Central memory CD8-positive, alpha-beta T cell (primary cell): ENCODE measurements around the gene SNAI3.
A peak's percentile ranks its signal among the peaks of the same experiment; 100 is the strongest.

Experiments used
- ATAC-seq: fragments of 150-1000 bp; cut with Tn5 transposase; replicated peaks from 2 replicates; pipeline ENCODE4 v1.10.0; 2022; ENCODE audit warnings: mild to moderate bottlenecking, moderate FRiP score, moderate number of reproducible peaks; ENCODE audit not compliant: poor library complexity, severe bottlenecking; ENCODE audit errors: extremely low read depth
- DNase-seq, 2 donors: peaks; one replicate each; pipeline ENCODE4 v3.0.0; 2021; ENCODE audit warnings: low spot score in 2 of 2
- H3K27ac Mint-ChIP-seq: one replicate; pipeline ENCODE4 v1.8.0; 2022; ENCODE audit warnings: low read depth, mild to moderate bottlenecking, moderate library complexity, mixed read lengths
- H3K27me3 Mint-ChIP-seq: one replicate; pipeline ENCODE4 v1.8.0; 2022; ENCODE audit warnings: mixed read lengths
- H3K36me3 Mint-ChIP-seq: one replicate; pipeline ENCODE4 v1.8.0; 2022; ENCODE audit warnings: mild to moderate bottlenecking, moderate library complexity, mixed read lengths; ENCODE audit not compliant: insufficient read depth
- H3K4me1 Mint-ChIP-seq: one replicate; pipeline ENCODE4 v1.8.0; 2022; ENCODE audit warnings: mixed read lengths
- H3K4me3 Mint-ChIP-seq: one replicate; pipeline ENCODE4 v1.8.0; 2022; ENCODE audit warnings: mild to moderate bottlenecking, moderate library complexity, mixed read lengths
- H3K9me3 Mint-ChIP-seq: one replicate; pipeline ENCODE4 v1.8.0; 2022; ENCODE audit warnings: mixed read lengths

The SNAI3 gene

DNA sequence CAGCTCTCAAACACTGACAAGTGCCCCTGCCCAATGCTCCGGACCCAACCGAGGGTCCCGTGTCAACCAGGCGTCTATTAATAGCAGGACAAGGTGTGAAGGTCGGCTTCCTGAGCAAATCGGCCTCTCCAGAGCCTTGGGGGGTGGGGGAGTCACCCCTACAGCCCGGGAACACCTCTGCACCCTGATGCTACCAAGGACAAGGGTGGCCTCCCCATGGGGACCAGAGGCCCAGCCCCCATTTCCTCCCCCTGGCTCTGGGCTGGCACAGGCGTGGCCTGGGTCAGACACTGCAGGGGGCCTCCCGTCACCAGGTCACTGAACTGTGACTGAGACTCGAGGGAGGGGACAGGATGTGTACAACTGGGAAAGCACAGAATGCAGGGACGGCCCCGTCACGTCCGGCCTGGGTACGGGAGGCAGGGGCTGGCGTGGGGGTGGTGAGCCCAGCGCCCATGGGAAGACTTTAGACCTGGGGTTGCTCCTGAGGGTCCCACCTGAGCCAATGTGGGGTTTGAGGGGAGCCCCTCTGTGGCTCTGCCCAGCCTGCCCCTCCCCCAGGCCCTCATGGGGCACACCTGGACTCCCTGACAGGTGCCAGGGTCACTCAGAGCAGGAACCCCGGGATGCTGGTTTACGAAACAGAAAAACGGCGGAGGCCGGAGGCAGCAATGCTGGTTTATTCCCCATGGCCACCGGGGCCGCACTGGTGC lies 34.9 kb downstream of the SNAI3 start:
- Mint-ChIP-seq H3K4me3 (peak overlapping the region; percentile 87), H3K27me3 (no peaks in the 10 kb centered on the region), H3K36me3 (peaks cover 21% of the 10 kb centered on the region), H3K27ac (peak overlapping the region; percentile 92), H3K9me3 (no peaks in the 10 kb centered on the region), H3K4me1 (peaks cover 14% of the 10 kb centered on the region)
- DNase-seq (peak; percentile 56 to 75), ATAC-seq (peak; percentile 79)

DNA sequence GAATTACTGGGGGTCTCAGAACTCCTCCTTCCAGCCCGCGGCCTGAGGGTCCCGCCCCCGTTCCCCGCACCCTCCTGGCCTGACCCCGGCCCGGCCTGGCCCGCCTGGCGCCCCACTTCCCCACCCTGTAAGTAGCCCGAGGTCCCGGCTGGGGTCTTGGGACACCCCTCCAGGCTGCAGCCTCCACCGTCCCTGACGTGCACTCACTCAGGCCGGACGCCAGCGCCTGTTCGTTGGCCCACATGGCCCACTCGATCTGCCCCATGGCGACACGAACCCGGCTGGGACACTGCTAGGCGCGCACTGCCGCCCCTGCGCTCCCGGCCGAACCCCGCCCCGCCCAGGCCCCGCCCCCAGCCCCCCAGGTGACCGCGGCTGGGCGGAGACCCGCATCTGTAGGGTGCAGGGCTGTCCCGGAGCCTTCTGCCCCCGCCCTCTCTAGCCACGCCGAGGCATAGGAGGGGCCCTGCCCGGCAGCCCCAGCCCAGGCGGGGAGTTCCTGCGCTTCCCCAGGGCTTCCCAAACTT lies 35.5 kb downstream of the SNAI3 start, which contains the start of gene CYBA:
Gene CYBA (minus strand): TSS at position 305 of the 527 bp plus-strand sequence. CDS start 40 bp downstream, at position 265.
- Mint-ChIP-seq H3K27ac (peak within 1 kb of the TSS; percentile 92), H3K9me3 (no peaks in the 10 kb centered on the region), H3K4me1 (peaks cover 14% of the 10 kb centered on the region), H3K36me3 (peaks cover 25% of the 10 kb centered on the region), H3K4me3 (peak within 1 kb of the TSS; percentile 87), H3K27me3 (no peaks in the 10 kb centered on the region)
- peak; percentile 88 for ATAC-seq
- DNase-seq: peak; percentile 77 to 84

DNA sequence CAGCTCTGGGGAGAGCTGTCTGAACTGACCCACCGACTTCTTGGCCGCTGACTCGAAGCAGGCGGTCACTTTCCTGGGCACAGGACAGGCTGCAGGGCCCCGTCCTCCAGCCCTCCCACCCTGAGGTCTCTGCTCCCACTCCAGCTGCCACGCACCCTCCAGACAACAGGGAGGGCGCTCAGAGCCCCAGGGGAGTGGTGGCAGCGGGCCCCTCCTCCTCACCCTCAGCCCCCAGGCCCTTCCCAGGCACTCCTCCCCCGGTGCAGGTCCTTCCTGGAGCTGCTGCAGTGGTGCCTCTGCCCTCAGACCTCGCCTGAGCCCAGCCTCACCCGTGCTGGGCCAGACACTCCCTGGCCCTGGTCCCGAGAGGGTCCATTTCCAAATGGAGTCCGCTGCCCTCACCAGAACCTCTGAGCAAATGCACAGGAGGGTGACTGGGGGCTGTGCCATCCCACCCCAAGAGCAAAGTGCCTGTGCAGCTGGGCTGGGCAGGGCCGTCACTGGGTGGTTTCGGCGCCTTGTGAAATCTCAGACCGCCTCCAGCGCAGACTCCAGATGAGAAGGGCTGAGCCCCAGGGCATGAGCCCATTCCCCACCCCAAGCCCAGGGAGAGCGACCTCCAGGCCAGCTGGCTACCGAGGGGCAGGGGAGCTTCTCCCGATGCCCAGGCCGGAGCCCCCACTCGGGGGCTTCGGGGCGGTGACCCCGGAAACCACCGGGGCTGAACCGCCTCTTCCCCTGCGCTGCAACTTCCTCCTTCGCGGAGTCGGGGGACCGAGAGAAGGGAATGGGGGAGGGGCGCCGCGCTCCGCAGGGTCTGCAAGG lies 36.2 kb downstream of the SNAI3 start:
- peaks cover 29% of the 10 kb centered on the region for H3K36me3 Mint-ChIP-seq
- no peaks in the 10 kb centered on the region for H3K27me3 Mint-ChIP-seq
- DNase-seq (peak in 1 of 2 donors; percentile 35), ATAC-seq (no peak)
- H3K27ac Mint-ChIP-seq: peak overlapping the region; percentile 92
- no peaks in the 10 kb centered on the region for H3K9me3 Mint-ChIP-seq
- peaks cover 17% of the 10 kb centered on the region for H3K4me1 Mint-ChIP-seq
- H3K4me3 Mint-ChIP-seq: peak overlapping the region; percentile 87

DNA sequence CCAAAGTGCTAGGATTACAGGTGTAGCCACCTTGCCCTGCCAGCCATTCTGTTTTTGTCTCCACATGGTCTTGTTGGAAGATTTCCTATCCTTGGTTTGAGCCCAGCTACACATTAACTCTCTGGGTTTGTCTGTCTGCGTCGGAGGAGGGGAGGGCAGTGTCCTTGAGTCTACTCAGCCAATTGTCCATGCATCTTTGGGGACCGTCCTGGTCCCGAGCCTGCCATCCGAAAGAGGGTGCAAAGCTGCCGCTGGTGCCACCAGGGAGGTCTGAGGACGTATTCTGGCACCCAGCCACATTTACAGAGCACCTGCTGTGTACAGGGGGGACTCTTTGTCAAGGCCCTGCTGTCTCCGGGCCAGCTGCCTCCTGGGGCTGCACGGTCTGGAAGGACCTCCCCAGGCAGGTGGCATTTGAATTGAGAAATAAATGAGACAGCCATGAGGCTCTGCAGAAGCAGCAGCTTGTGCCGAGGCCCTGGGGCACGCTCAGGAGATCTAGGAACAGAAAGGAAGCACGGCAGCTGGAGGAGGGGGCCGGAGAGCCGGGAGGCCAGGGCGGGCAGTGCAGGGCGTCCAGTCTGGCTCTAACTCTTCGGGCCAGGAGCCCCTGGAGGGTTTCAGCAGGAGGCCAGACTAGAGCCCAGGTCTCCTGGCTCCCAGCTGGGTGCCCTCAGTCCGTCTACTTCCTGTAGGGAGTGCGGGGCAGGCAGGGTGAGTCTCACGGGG lies 36.9 kb downstream of the SNAI3 start:
- no peaks in the 10 kb centered on the region for H3K9me3 Mint-ChIP-seq
- DNase-seq: no peak
- H3K4me3 Mint-ChIP-seq: peak overlapping the region; percentile 87
- H3K27ac Mint-ChIP-seq: peak overlapping the region; percentile 92
- H3K27me3 Mint-ChIP-seq: no peaks in the 10 kb centered on the region
- H3K36me3 Mint-ChIP-seq: peaks cover 34% of the 10 kb centered on the region
- ATAC-seq: no peak
- H3K4me1 Mint-ChIP-seq: peaks cover 24% of the 10 kb centered on the region

DNA sequence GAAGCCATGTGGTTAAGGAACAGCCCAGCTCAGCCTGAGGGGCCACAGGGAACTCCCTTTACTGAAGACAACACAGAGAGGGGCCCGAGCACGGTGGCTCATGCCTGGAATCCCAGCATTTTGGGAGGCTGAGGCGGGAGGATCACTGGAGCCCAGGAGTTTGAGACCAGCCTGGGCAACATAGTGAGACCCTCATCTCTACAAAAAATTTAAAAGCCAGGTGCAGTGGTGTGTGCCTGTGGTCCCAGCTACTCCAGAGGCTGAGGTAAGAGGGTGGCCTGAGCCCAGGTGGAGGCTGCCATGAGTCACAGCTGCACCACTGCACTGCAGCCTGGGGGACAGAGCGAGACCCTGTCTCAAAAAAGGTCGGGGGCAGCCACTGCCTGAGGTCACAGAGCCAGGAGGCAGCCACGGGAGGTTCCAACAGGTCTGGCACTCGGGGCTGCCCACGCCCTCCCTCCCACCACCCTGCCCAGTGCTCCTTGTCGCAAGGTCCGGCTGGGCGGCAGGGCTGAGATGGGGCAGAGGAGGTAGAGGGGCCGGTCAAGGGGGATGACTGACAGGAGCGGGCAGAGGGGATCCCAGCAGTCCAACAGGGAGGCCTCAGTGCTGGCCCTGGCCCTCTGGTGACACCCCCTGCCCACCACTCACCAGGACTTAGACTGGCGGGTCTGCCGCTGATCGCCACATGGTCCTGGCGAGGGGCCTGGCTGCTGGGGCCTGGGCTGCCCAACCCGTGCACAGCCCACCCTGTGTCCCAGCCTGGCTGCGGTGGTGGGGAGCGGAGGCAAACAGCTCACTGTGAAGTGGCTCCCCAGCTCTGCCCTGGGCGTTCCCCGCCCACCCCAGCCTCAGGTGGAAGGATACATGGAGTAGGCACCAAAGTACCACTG lies 38.9 kb downstream of the SNAI3 start:
- H3K4me3 Mint-ChIP-seq: no peak overlapping the region
- no peak overlapping the region for H3K27ac Mint-ChIP-seq
- H3K27me3 Mint-ChIP-seq: no peaks in the 10 kb centered on the region

DNA sequence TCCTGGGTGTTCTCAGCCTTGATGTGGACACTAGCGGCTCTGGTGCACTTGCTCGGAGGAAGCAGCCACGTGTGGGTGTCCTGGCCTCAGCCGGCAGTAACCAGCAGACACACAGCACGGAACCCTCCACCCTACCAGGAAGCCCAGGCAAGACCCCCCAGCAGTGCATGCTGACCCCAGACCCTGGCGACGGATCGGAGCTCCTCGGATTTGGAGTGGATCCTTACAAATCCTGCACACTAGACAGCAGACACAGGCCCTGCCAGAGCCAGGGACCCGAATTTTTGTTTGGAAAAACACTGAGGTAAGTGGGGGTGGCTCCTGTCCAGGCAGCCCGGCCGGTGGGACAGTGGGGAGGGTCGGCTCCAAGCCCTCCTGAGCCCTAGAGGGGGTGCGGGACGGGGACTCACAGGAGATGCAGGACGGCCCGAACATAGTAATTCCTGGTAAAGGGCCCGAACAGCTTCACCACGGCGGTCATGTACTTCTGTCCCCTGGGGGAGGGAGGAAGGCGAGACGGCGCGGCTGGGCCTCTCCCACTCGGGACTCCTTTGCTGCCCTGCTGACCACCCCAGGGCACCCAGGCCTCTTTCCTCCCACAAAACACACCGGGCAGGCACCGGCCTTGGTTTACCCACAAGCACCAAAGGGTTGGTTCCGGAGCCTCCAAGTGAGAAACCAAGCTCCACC lies 39.8 kb downstream of the SNAI3 start:
- peaks cover 47% of the 10 kb centered on the region for H3K36me3 Mint-ChIP-seq
- H3K4me3 Mint-ChIP-seq: no peak overlapping the region
- H3K27ac Mint-ChIP-seq: no peak overlapping the region

More for the DNA sequence above, 38.9 kb downstream of the SNAI3 start:
- ATAC-seq (no peak), DNase-seq (no peak)
- H3K4me1 Mint-ChIP-seq: peaks cover 26% of the 10 kb centered on the region
- H3K9me3 Mint-ChIP-seq: no peaks in the 10 kb centered on the region
- peaks cover 42% of the 10 kb centered on the region for H3K36me3 Mint-ChIP-seq

DNA sequence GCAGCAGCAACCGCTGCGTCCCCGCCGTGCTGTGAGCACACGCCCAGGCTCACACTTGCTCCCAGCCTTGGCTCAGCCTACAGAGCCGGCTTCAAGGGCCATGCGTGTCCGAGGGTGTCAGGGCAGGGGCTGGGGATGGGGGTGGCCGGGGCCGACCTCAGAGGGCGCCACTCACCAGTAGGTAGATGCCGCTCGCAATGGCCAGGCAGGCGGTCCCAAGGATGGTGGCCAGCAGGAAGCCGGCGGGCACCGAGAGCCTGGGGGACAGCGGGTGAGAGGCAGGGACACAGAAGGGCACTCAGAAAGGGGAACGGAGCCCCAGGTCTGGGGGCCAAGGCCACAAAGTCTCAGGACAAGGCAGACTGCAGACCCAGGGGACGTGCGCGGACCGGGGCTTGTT lies 40.4 kb downstream of the SNAI3 start:
- Mint-ChIP-seq H3K27ac (no peak overlapping the region), H3K4me3 (no peak overlapping the region), H3K4me1 (peaks cover 27% of the 10 kb centered on the region), H3K36me3 (peaks cover 43% of the 10 kb centered on the region), H3K9me3 (no peaks in the 10 kb centered on the region), H3K27me3 (no peaks in the 10 kb centered on the region)
- ATAC-seq (no peak), DNase-seq (no peak)

More for the DNA sequence above, 39.8 kb downstream of the SNAI3 start:
- peaks cover 31% of the 10 kb centered on the region for H3K4me1 Mint-ChIP-seq
- DNase-seq: no peak
- ATAC-seq: no peak
- no peaks in the 10 kb centered on the region for H3K9me3 Mint-ChIP-seq
- no peaks in the 10 kb centered on the region for H3K27me3 Mint-ChIP-seq

DNA sequence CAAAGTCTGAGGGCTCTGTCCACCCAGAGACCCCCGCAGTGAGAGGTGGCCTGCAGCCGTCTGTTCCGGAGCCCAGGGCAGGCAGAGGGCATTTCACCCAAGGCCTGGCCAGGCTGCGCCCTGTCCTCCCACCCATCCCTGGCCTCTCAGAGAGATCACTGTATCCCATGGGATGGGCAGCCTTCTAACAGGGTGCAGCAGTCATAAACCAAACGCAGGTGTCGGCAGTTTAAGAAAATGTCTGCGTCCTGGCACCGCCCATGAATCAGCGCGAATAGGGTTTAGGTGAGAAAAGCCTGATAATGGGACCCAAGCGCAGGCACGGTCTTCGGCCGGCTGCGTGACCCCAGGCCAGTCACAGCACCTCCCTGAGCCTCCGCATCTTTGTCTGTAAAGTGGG lies 40.9 kb downstream of the SNAI3 start:
- peaks cover 2% of the 10 kb centered on the region for H3K27me3 Mint-ChIP-seq
- no peaks in the 10 kb centered on the region for H3K9me3 Mint-ChIP-seq
- ATAC-seq (no peak), DNase-seq (no peak)
- no peak overlapping the region for H3K4me3 Mint-ChIP-seq
- H3K4me1 Mint-ChIP-seq: peaks cover 31% of the 10 kb centered on the region
- H3K36me3 Mint-ChIP-seq: peaks cover 44% of the 10 kb centered on the region
- no peak overlapping the region for H3K27ac Mint-ChIP-seq

DNA sequence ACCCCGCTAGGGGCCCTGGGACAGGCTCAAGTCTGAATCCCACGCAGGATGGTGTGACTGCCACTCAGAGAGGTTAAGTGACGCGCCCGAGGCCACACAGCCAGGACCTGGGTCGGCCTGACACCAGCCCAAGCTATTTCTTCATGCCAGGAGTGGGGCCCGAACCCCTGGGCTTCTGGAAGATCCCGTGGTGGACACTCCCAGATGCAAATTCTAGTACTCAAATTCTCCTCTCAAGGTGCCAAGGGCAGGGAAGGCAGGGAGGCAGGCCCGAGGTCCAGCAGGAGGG lies 42.7 kb downstream of the SNAI3 start:
- H3K36me3 Mint-ChIP-seq: peaks cover 37% of the 10 kb centered on the region
- no peak overlapping the region for H3K27ac Mint-ChIP-seq
- ATAC-seq (no peak), DNase-seq (no peak)
- no peaks in the 10 kb centered on the region for H3K9me3 Mint-ChIP-seq
- peaks cover 9% of the 10 kb centered on the region for H3K27me3 Mint-ChIP-seq
- H3K4me1 Mint-ChIP-seq: peaks cover 34% of the 10 kb centered on the region
- no peak overlapping the region for H3K4me3 Mint-ChIP-seq

DNA sequence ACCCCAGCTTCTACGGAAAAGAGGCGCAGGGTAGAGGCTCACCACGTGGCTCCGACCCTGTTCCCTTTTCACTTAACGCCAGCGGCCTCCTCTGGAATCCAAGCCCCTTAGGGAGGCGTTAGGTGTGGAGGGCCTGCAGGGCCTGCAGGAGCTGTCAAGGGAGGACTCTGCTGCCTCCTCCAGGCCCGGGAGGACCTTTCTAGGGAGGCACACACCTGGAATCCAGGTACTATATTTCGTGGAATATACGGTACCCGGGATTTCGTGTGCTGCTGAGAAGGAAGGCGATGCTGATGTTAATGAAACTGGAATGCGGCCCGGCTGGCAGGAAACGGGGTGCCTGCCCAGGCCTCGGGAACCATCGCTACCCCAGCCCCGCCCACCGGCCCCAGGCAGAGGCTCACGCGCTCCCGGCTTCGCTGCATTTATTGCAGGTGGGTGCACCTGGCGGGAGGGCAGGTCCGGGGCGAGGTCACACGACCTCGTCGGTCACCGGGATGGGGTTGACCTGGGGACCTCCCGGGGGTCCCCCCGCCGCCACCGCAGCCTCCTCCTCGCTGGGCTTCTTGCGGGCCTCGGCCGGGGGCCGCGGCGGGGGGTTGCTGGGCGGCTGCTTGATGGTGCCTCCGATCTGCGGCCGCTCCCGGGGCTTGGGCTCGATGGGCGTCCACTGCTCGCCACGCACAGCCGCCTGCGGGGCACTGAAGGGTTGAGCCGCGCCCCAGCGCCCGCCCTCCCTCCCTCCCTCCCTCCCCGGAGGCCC lies 43.2 kb downstream of the SNAI3 start:
- peaks cover 40% of the 10 kb centered on the region for H3K4me1 Mint-ChIP-seq
- no peak for ATAC-seq
- H3K9me3 Mint-ChIP-seq: no peaks in the 10 kb centered on the region
- H3K36me3 Mint-ChIP-seq: peaks cover 34% of the 10 kb centered on the region
- no peak overlapping the region for H3K4me3 Mint-ChIP-seq
- DNase-seq: no peak
- no peak overlapping the region for H3K27ac Mint-ChIP-seq
- peaks cover 9% of the 10 kb centered on the region for H3K27me3 Mint-ChIP-seq
